ENCODE results near the gene PDGFRB. TPM values are rescaled to one million over a fixed set of nuclear protein-coding genes. Genes with fewer than 3 reads are reported as not detected.

The PDGFRB gene
- total and polyA plus RNA-seq, 4 donors = 5.2 to 13.1 (median 8.3) TPM

GRCh38 chr5:150197476-150197875, 41.8 kb upstream of the PDGFRB start (continued):
- TF ChIP-seq NR2F2 (IDR thresholded peaks at IDR 0.05) (no peak), RXRA (IDR thresholded peaks at IDR 0.05) (no peak), MAX (IDR thresholded peaks at IDR 0.05) (no peak), FOXA1 (IDR thresholded peaks at IDR 0.05) (no peak), EGR1 (IDR thresholded peaks at IDR 0.05; ENCODE audit: low read depth in 2 of 2) (no peak), FOXA2 (IDR thresholded peaks at IDR 0.05) (no peak), YY1 (IDR thresholded peaks at IDR 0.05) (no peak)
- TF ChIP-seq, protein P1, sequence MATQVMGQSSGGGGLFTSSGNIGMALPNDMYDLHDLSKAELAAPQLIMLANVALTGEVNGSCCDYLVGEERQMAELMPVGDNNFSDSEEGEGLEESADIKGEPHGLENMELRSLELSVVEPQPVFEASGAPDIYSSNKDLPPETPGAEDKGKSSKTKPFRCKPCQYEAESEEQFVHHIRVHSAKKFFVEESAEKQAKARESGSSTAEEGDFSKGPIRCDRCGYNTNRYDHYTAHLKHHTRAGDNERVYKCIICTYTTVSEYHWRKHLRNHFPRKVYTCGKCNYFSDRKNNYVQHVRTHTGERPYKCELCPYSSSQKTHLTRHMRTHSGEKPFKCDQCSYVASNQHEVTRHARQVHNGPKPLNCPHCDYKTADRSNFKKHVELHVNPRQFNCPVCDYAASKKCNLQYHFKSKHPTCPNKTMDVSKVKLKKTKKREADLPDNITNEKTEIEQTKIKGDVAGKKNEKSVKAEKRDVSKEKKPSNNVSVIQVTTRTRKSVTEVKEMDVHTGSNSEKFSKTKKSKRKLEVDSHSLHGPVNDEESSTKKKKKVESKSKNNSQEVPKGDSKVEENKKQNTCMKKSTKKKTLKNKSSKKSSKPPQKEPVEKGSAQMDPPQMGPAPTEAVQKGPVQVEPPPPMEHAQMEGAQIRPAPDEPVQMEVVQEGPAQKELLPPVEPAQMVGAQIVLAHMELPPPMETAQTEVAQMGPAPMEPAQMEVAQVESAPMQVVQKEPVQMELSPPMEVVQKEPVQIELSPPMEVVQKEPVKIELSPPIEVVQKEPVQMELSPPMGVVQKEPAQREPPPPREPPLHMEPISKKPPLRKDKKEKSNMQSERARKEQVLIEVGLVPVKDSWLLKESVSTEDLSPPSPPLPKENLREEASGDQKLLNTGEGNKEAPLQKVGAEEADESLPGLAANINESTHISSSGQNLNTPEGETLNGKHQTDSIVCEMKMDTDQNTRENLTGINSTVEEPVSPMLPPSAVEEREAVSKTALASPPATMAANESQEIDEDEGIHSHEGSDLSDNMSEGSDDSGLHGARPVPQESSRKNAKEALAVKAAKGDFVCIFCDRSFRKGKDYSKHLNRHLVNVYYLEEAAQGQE (IDR thresholded peaks at IDR 0.05) = no peak

- TF ChIP-seq, protein P2, sequence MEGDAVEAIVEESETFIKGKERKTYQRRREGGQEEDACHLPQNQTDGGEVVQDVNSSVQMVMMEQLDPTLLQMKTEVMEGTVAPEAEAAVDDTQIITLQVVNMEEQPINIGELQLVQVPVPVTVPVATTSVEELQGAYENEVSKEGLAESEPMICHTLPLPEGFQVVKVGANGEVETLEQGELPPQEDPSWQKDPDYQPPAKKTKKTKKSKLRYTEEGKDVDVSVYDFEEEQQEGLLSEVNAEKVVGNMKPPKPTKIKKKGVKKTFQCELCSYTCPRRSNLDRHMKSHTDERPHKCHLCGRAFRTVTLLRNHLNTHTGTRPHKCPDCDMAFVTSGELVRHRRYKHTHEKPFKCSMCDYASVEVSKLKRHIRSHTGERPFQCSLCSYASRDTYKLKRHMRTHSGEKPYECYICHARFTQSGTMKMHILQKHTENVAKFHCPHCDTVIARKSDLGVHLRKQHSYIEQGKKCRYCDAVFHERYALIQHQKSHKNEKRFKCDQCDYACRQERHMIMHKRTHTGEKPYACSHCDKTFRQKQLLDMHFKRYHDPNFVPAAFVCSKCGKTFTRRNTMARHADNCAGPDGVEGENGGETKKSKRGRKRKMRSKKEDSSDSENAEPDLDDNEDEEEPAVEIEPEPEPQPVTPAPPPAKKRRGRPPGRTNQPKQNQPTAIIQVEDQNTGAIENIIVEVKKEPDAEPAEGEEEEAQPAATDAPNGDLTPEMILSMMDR (IDR thresholded peaks at IDR 0.05; ENCODE audit: low read depth, low read length, missing input control) = no peak
- no peak for TF ChIP-seq FOXA2 (IDR thresholded peaks at IDR 0.05)
- TF ChIP-seq MAX (IDR thresholded peaks at IDR 0.05) = no peak
- TF ChIP-seq RXRA (IDR thresholded peaks at IDR 0.05) = no peak
- TF ChIP-seq RAD21 (IDR thresholded peaks at IDR 0.05) = no peak
- no peak for TF ChIP-seq NR2F2 (IDR thresholded peaks at IDR 0.05)
- no peak for TF ChIP-seq YY1 (IDR thresholded peaks at IDR 0.05)
- TF ChIP-seq EGR1 (IDR thresholded peaks at IDR 0.05; ENCODE audit: low read depth in 2 of 2) = no peak
- H3K4me1 ChIP-seq (ENCODE audit: control insufficient read depth in 4 of 4, insufficient read depth in 4 of 4, low read length in 3 of 4) = no peaks in the 10 kb centered on the region
- no peaks in the 10 kb centered on the region for H3K36me3 ChIP-seq (ENCODE audit: control insufficient read depth in 4 of 4, insufficient read depth in 3 of 4, low read depth in 1 of 4, low read length in 3 of 4)
- no peak overlapping the region for H3K4me3 ChIP-seq (ENCODE audit: low read depth in 1 of 3, low read length in 3 of 3)
- 93% methylated on average over 16 of the region's 16 CpGs for WGBS
- H3K9ac ChIP-seq (ENCODE audit: low read depth in 1 of 2, low read length in 2 of 2) = no peak overlapping the region
- H3K9me3 ChIP-seq (ENCODE audit: control insufficient read depth in 4 of 4, low read length in 3 of 4) = no peaks in the 10 kb centered on the region
- H3K27ac ChIP-seq (ENCODE audit: low read depth in 1 of 2, low read length in 2 of 2) = no peak overlapping the region
- no peaks in the 10 kb centered on the region for H3K27me3 ChIP-seq (ENCODE audit: control insufficient read depth in 4 of 4, insufficient read depth in 4 of 4, low read length in 3 of 4)
- no peak for DNase-seq (ENCODE audit: low spot score)
These were observed 41.3 kb upstream of the PDGFRB start for GRCh38 chr5:150196986-150197385.

GRCh38 chr5:150196514-150196913, 40.9 kb upstream of the PDGFRB start:
- H3K9ac ChIP-seq (ENCODE audit: low read depth in 1 of 2, low read length in 2 of 2) = no peak overlapping the region
- no peak for TF ChIP-seq GABPA (IDR thresholded peaks at IDR 0.05 in 1 of 2, conservative IDR thresholded peaks at IDR 0.05 in 1 of 2)
- TF ChIP-seq ATF3 (IDR thresholded peaks at IDR 0.05) = no peak
- no peak for TF ChIP-seq RXRA (IDR thresholded peaks at IDR 0.05)
- TF ChIP-seq, protein P2 (IDR thresholded peaks at IDR 0.05; ENCODE audit: low read depth, low read length, missing input control) = no peak
- TF ChIP-seq HNF4A (conservative IDR thresholded peaks at IDR 0.05) = no peak
- TF ChIP-seq, protein P1 (IDR thresholded peaks at IDR 0.05) = no peak
- TF ChIP-seq HNF4G (IDR thresholded peaks at IDR 0.05) = no peak
- no peak for TF ChIP-seq SP1 (IDR thresholded peaks at IDR 0.05)
- no peak for TF ChIP-seq MAX (IDR thresholded peaks at IDR 0.05)
- WGBS = 74% methylated on average over 5 of the region's 5 CpGs

More at GRCh38 chr5:150196514-150196913, 40.9 kb upstream of the PDGFRB start:
- Histone ChIP-seq H3K9me3 (ENCODE audit: control insufficient read depth in 4 of 4, low read length in 3 of 4) (no peaks in the 10 kb centered on the region), H3K27me3 (ENCODE audit: control insufficient read depth in 4 of 4, insufficient read depth in 4 of 4, low read length in 3 of 4) (no peaks in the 10 kb centered on the region), H3K4me3 (ENCODE audit: low read depth in 1 of 3, low read length in 3 of 3) (no peak overlapping the region), H3K27ac (ENCODE audit: low read depth in 1 of 2, low read length in 2 of 2) (no peak overlapping the region), H3K36me3 (ENCODE audit: control insufficient read depth in 4 of 4, insufficient read depth in 3 of 4, low read depth in 1 of 4, low read length in 3 of 4) (no peaks in the 10 kb centered on the region), H3K4me1 (ENCODE audit: control insufficient read depth in 4 of 4, insufficient read depth in 4 of 4, low read length in 3 of 4) (no peaks in the 10 kb centered on the region)
- DNase-seq (ENCODE audit: low spot score) = no peak
